ENCODE data around the gene MLH1.

- TF ChIP-seq CREB1 (IDR thresholded peaks at IDR 0.05; ENCODE audit: low read depth) (no peak), CTCF (IDR thresholded peaks at IDR 0.05 in 2 of 3, conservative IDR thresholded peaks at IDR 0.05 in 1 of 3; ENCODE audit: control insufficient read depth in 2 of 3, extremely low read depth in 1 of 3, insufficient read depth in 1 of 3, low read depth in 3 of 3, low read length in 3 of 3) (no peak), EZH2 (IDR thresholded peaks at IDR 0.05; ENCODE audit: borderline replicate concordance, control insufficient read depth, low read depth, low read length) (no peak), EP300 (IDR thresholded peaks at IDR 0.05; ENCODE audit: borderline replicate concordance in 1 of 2, control insufficient read depth in 1 of 2, low read depth in 2 of 2, low read length in 2 of 2) (no peak), POLR2AphosphoS5 (IDR thresholded peaks at IDR 0.05; ENCODE audit: low read length) (no peak), HDGF (IDR thresholded peaks at IDR 0.05) (no peak), ZBTB33 (IDR thresholded peaks at IDR 0.05) (no peak), TAF1 (IDR thresholded peaks at IDR 0.05; ENCODE audit: borderline replicate concordance, low read depth, low read length) (no peak), CHD4 (IDR thresholded peaks at IDR 0.05) (no peak), RB1 (IDR thresholded peaks at IDR 0.05; ENCODE audit: borderline replicate concordance) (no peak), ZBTB4 (CRISPR knock-in tag; IDR thresholded peaks at IDR 0.05) (no peak), BRCA1 (IDR thresholded peaks at IDR 0.05; ENCODE audit: low read depth, low read length) (no peak), ZNF274 (IDR thresholded peaks at IDR 0.05; ENCODE audit: insufficient read depth, insufficient read length) (no peak)
Observed at GRCh38 chr3:36981006-36981405, 12.3 kb upstream of the MLH1 start.

Measured in GM12878 (cell line).